Stimulated activated CD8-positive, alpha-beta memory T cell treated with anti-CD3 and anti-CD28 coated beads, Interleukin-15, amount 100 ng/mL, for 4 hours (primary cell): ENCODE data around the gene HPCAL1.

ENCODE experiments used
- DNase-seq, 2 donors: peaks; one replicate each; pipeline ENCODE4 v3.0.0-alpha.2; 2020; ENCODE audit warnings: low read depth in 2 of 2

Gene HPCAL1

DNA sequence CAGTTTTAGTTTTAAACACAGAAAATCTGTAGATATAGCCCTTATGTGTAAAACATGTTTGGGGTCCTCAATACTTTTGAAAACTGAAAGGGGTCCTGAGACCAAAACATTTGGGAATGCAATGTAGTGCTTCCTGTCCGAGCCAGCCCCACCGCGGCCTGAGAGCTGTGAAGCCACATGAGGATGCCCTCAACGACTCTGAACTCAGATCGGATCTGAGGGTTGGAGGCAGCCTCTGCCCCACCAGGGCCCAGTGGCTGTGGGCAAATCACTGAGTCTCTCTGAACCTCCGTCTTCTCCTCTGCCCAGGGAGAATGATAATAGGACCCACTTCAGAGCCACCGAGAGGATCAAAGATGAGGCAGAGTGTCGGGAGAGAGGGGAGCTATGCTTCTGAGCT is 33.4 kb upstream of the HPCAL1 start:
- DNase-seq, result no peak

DNA sequence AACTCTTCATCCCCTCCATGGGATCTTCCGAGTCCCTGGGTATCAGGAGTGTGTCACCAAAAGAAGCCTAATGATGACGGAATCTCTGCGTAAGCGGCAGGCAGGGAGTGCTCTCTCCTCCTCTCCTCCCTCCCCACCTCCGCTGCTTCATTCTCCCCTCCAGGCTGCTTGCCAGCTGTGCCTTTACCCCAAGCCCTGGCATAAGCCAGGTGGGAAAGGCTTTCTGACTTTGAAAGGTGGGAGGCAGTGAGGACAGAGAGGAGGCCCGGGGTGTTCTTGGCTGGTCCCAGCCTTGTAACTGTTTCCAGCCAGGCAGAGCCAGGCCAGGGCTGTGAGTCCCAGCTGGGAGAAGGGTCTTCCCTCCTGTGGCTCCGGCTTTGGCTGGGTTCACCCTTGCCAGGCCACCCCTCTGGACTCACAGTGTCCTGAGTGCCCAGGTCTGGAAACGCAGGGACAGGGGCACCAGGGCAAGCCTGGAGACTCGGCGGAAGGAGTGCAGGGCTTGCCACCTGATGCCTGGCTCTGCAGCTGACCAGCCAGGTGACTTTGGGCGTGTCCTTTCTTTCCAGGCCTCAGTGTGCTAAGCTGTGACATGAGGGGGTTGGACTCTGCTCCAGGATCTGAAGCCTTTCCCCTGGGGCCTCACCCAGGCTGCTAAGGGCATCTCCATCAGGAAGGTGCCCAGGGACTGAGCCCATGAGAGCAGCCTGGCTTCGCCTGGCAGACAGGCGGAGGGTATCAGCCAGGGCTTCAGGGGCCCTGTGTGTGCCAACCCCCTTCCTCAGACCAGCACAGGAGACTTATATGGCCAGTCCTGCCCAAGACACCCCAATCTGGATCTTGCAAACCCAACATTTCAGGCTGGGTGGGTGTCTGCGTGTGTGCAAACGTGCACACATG is 32.7 kb upstream of the HPCAL1 start:
- no peak for DNase-seq

DNA sequence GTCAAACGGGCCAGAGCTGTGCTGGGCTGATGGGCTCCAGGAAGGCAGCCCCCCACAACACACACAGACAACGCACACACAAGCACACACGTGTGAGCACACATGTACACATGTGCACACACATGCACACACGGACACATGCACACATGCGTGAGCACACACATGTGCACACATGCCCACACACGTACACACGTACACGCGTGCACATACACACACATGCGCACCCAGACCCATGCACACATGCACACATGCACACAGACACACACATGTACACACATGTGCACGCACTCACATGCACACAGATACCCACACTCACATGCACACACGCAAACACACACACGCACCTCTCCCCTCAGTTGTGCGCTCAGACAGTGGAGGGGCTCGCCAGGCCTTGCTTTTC is 31.2 kb upstream of the HPCAL1 start:
- no peak for DNase-seq

DNA sequence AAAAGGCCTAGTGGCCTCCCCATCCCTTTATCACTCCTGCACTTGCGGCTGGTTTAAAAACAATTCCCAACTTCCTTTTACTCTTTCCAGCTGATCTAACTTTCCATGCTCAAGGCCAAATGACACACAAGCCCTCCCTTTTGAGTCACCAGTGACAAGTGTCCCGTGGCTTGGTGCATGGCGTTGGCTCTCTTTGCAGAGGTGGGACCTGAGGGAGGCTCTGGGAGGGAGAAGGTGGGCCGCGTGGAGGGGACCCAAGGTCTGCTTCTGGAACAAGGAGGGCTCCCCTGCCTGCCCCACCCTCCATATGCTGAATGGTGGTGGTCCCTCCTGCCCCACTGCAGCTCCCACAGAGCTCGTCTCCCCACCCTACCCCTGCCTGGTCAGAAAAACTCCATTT is 30.8 kb upstream of the HPCAL1 start:
- no peak for DNase-seq

DNA sequence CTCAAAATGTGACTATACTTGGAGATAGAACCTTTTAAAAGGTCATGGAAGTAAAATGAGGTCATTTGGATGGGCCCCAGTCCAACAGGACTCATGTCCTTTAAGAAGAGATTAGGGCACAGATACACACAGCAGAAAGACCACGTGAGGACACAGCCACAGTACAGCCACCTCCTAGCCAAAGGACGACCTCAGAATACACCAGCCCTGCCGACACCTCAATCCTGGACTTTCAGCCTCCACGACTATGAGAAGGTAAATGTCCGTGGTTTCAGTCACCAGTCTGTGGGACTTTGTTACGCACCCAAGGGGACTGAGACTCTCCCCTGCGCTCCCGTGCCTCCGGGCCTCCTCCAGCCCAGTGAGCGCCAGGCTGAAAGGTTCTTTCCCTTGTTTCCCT is 30.2 kb upstream of the HPCAL1 start:
- DNase-seq, result no peak

DNA sequence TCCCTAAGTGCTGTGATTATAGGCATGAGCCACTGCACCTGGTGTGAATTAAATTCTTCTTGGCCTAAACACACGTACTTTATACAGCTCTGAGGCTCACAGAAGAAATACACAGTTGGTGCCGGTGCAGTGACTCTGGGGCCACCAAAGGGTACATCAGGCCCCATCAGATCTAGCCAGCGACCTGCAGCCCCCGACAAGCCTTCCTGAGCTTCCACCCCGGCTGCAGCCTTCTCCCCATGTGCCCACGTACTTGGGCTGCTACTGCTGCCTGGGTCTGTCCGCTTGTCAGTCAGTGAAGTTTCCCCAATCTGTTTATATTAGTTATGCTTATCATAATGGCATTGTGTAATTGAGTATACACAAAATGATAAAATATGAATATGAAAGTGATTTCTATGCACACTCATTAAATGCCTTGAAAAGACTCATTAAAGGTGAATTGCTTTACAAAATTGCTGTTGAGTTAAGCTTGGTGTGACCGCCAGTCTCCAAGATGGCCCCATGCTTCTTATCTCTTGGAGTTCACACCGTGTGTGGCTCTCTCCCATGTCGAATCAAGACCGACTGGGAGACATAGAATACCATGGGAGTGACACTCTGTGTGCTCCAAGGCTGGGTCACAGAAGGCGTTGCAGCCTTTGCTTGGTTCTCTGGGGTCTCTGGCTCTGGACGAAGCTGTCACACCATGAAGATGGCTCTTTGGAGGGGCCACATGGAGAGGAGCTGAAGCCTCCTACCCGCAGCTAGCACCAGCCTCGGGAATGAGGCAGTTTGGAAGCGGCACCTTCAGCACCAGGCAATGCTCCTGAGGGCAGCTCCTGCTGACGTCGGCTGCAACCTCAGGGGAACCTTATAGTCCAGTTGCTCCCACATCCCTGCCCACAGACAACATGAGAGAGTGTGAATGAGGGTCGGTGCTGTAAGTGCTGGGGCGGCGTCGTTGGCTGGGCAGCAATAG is 29.2 kb upstream of the HPCAL1 start:
- no peak for DNase-seq

DNA sequence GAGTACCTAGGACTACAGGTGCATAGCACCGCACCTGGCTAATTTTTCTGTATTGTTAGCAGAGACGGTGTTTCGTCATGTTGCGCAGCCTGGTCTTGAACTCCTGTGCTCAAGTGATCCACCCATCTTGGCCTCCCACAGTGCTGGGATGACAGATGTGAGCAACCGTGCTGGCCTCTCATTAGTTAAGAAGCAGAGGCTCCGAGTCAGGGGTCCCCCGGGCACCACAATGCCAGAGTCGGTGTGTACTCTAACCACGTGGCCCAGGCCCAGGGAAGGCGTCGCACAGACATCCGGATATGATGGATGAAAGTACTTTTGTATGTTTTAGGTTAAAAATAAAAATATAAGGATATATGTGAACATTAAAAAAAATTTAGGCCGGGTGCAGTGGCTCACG is 28.3 kb upstream of the HPCAL1 start:
- no peak for DNase-seq

DNA sequence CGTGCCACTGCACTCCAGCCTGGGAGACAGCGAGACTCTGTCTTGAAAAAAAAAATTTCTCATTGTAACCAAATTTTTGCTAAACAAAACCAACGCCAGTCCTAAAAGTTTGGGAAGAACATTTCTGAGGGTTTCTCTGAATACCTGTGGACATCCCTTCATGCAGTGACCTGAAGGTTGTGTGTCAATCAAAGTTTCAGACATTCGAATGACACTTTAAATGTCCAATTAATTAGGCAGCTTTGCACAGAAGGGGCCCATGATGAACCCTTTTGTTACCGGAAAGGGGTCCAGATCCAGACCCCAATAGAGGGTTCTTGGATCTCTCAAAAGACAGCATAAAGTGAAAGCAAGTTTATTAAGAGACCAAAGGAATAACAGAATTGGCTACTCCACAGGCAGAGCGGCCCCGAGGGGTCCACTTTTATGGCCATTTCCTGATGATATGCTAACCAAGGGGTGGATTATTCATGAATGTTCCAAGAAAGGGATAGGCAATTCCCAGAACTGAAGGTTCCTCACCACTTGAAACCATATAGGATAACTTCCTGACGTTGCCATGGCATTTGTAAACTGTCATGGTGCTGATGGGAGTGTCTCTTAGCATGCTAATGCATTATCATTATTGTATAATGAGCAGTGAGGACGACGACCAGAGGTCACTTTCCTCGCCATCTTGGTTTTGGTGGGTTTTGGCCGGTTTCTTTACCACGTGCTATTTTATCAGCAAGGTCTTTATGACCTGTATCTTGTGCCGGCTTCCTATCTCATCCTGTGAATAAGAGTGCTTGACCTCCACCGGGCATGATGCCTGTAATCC is 27.5 kb upstream of the HPCAL1 start:
- no peak for DNase-seq

DNA sequence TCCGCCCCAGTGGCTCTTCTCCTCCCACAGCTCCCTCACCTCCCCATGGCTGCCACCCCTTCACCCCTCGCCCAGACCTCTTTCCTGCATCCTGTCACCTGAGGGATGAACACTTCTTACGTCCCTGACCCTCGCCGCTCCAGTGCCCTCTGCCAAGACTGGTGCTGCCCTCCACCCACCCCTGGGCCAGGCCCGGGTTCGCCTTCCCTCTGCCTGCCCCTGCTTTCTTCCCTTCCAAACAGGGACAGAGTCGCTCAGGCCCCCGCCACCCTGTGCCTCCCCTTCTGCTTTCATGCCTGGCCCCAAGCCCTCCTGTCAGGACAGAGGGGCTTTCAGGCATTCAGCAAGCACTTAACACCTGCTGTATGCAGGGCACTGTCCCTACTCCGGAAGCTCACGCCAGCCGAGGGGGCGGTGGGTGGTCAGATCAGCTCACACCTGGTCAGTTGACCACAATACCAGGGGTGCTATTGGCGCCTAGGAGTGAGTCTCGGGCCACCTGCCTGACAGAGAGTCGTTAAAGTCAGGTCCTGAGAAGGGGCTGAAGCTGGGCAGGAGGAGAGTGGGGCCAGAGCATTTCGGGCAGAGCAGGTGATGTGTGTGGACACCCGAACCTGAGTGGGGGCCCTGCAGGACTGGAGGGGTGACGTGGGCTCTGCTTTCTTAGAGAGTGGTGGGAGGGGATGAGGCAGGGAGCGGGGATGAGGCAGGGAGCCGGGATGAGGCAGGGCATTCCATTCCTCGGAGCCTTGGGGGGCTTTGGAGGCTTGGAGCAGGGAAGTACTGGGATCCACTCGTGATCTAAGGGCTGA is 26.0 kb upstream of the HPCAL1 start:
- no peak for DNase-seq

DNA sequence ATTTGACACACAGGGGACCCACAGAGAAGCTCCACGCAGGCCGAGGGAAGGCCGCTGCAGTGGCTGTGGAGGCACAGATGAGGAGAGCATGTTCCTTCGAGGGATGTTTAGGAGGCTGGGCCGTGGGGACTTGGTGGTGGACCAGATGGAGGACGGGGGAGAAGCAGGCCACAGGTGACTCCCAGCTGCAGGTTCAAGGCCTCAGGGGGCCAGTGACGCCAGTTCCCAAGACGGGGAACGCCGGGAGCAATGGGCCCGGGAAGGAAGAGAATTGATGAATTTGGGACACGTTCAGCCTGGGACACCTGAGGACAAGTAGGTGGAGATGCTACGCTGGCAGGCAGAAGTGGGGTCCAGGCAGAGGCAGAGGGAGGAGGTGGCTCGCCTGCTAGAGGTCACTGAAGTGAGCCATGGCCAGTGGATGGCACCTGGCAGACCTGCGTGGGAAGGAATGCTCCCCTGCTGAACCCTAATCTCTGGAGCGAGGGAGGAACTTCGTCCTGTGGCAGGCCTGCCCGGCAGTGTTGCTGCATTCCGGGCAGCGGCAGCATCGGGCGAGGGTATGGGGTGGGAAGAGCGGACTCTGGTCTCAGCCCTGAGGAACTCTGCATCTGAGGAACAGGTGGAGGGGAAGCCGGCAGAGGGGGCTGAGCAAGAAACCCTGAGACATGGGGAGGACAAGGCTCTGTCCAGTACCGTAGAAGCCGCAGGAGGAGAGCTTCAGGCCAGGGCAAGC is 25.2 kb upstream of the HPCAL1 start:
- DNase-seq, result no peak

DNA sequence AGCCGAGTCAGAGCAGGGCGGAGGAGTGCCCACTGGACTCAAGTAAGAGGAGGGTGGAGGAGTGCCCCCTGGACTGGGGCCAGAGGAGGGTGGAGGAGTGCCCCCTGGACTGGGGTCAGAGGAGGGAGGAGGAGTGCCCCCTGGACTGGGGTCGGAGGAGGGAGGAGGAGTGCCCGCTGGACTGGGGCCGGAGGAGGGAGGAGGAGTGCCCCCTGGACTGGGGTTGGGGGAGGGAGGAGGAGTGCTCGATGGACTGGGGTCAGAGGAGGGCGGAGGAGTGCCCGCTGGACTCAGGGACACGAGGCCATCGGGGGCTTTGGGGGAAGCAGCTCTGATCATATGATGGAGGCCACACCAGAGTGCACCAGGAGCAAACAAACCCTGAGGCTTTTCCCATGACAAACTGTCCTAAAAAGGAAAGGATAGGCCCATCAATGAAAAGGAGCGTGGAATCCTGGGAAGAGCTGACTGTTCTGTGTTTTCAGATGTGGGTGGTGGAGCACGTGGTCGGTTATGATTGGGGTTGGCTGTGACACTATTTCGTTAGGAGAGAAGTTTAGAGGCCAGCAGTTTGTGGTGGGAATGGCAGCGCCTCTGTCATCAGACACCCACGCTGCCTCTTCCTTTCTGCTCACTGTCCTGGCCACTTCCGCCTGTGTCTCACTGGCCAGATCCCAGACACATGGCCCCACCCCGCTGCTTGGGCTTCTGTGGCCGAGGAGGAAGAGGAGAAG is 24.5 kb upstream of the HPCAL1 start:
- no peak for DNase-seq

DNA sequence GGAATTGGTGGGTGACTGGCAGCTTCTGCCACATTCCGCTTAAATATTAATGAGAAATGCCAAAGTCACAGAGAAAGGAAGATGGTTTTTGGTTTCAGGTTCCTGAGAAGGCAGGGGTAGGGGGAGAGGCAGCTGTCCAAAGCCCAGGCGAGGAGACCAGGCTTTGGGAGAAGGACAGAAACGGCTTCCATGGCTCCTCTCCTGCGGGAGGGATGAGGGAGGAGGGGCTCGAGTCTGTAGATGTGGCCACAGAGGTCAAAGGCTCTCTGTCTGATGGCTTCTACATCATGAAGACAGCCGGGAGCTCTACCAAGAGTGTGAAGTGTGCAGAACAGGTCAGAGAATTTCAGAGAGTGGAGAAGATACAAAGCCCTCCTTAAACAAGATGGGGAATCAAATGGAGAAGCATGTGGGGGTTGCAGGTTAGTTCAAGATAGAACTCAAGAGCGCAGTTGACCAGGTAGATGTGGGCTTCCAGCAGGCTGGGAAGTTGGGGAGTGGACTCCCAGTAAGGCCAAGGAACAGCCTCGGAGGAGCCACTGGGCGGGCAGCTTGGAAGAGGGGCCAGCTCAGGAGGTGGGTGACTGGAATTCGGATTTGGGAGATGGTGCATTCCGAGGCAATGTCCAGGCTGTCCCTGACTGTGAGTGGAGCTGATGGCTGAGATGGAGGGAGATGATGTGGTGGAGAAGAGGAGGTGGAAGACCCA is 23.8 kb upstream of the HPCAL1 start:
- DNase-seq, result no peak

DNA sequence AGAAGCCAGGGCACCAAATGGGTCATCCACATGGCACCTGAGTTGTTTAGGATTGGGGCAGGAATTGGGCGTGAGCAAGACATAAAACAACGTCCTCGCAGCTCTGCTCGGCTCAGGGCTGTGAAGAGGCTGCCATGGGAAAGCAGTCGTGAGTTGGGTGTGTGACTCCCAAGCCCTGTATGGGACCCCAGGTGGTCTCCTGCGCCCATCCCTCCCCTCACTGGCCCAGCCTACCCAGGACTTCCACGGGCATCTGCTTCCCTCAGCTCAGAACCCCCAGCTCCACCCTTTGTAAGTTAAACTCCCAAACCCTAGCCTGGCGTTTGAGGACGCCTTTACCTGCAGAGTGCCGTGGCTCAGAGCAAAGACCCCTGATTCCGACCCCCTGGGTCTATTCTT is 23.2 kb upstream of the HPCAL1 start:
- no peak for DNase-seq

DNA sequence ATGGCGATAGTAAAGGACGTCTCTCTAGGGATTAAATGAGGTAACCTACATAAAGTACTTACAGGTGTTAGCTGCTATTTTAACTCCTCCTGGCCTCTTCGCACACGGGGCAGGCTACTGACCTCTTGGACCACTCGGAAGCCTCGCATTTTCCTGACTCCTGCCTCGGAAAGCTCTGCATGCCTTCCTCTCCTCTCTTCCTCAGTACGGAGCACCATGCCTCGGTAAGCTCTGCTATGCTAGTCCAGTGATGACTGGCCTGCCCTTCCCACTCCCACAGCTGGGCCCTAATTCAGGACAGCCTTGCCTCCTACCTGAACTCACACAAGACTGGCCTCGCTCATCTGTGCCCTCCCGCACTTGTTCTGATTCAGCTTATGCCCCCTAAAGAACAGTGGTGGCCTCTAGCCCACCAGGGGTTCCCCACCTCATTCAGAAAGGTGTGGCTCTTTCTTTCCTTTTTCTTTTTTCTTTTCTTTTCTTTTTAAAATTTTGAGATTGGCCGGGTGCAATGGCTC is 22.7 kb upstream of the HPCAL1 start:
- DNase-seq, result no peak

DNA sequence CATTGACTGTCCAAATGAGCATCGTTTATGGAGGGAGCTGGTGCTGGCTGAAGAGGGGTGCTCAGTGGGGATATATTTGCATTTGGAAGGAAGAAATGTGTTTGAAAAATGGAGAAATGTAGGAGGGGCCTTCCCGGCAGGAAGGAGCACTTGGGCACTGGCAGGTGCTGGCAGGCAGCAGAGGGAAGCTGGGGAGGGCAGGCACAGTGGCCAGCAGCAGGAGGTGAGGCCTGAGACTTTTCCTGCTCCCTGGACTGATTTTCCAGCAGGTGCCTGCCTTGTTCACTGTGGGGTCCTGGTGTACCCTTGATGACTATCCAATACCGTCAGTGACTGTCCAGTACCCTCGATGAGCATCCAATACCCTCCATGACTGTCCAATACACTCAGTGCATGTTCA is 20.8 kb upstream of the HPCAL1 start:
- no peak for DNase-seq

DNA sequence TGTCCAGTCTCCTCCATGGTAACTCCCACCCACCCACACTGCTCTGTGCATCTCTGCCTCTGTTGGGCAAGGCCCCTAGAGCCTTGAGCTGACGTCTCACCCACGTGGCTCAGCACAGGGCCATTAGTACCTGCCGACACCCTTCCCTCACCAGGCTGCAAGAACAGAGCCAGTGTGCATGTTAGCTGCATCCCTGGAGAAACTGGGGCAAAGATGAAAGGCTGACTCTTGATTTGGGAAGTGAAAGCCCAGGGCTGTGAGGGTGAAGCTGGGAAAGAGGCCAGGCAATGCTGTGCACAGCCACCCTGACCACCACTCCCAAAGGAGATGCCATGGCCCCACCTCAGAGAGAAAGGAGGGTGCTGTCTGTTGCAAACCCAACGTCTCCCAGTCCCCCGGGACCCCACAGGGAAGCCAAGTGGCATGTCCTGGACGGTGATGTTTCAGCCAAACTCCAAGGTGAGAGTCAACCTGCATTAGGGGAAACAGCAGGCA is 20.0 kb upstream of the HPCAL1 start:
- no peak for DNase-seq

DNA sequence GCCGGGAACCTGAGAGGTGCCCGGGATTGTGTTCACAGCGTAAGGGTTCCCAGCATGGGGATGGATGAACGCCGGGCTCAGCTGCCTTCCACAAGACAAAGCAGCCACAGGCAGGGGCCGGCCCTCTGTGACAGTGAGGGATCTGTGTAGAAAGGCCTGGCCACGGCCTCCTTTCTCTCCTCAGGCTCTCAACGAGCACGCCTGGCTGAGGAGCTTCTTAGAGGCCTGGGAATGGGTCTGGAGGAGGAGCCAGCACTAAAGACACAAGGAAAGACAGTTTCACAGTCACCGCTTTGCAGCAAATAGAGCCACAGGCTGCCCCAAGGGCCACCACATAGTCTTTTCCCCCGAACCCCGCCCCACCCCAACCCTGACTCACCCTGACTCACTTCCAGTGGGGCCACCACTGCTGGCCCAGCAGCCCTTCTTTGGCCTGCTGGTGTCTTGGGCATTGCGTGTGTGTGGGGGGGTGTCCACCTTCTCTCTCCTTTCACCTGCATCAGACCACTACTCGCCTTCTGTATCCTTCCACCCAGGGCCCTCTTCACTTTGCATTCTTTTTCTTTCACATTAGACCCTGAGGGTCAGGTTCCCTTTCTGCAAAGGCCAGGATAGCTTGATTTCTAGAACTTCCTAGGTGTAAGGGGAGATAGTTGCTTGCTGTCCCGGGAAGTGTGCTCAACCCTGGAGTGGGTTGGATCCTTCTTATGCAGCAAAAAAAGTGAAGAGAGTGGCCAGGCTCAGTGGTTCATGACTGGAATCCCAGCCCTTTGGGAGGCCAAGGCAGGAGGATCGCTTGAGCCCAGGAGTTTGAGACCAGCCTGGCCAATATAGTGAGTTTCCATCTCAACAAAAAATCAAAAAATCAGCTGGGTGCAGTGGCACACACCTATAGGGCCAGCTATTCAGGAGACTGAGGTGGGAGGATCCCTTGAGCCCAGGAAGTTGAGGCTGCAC is 19.3 kb upstream of the HPCAL1 start:
- DNase-seq, result no peak
